ENCODE measurements around the gene ZNF462. TPM values are rescaled to one million over a fixed set of nuclear protein-coding genes. Genes with fewer than 3 reads are reported as not detected.

ZNF462 gene
- total RNA-seq, 3 donors from 2014 or later (not counting 1 experiment from before 2014, with no cell fraction given), result 0.33 to 0.93 (median 0.35) TPM

GRCh38 chr9:106820866-106821265 is 42.1 kb upstream of the ZNF462 start:
- Mint-ChIP-seq H3K27me3 (ENCODE audit: low read depth in 2 of 2) (peaks cover 0 to 7% of the 10 kb centered on the region in 2 donors), H3K4me3 (no peak overlapping the region), H3K27ac (no peak overlapping the region), H3K4me1 (no peaks in the 10 kb centered on the region), H3K9me3 (peaks cover 0 to 2% of the 10 kb centered on the region in 2 donors), H3K36me3 (no peaks in the 10 kb centered on the region)
- H3K27ac ChIP-seq (ENCODE audit: low read length), result no peak overlapping the region
- H3K9me3 ChIP-seq (ENCODE audit: control insufficient read depth, insufficient read depth, low read length), result no peaks in the 10 kb centered on the region
- ATAC-seq, result no peak
- H3K36me3 ChIP-seq (ENCODE audit: control insufficient read depth, insufficient read depth, low read length), result no peaks in the 10 kb centered on the region
- no CpG with 5 or more reads among the region's 1 CpG for WGBS (ENCODE audit: insufficient coverage)
- H3K4me3 ChIP-seq (ENCODE audit: low read length), result no peak overlapping the region
- intact Hi-C loops (cut with micrococcal nuclease), result no loop called here
- H3K4me1 ChIP-seq (ENCODE audit: control insufficient read depth, insufficient read depth, low read length), result no peaks in the 10 kb centered on the region
- TF ChIP-seq CTCF (IDR thresholded peaks at IDR 0.05), result no peak
- H3K27me3 ChIP-seq (ENCODE audit: control insufficient read depth, insufficient read depth, low read length), result no peaks in the 10 kb centered on the region
- no peak for DNase-seq

- no peak overlapping the region for H3K27ac Mint-ChIP-seq
- H3K9me3 Mint-ChIP-seq, result no peaks in the 10 kb centered on the region
- Histone ChIP-seq H3K4me1 (ENCODE audit: control insufficient read depth, insufficient read depth, low read length) (no peaks in the 10 kb centered on the region), H3K9me3 (ENCODE audit: control insufficient read depth, insufficient read depth, low read length) (no peaks in the 10 kb centered on the region), H3K27me3 (ENCODE audit: control insufficient read depth, insufficient read depth, low read length) (no peaks in the 10 kb centered on the region), H3K4me3 (ENCODE audit: low read length) (no peak overlapping the region), H3K27ac (ENCODE audit: low read length) (no peak overlapping the region), H3K36me3 (ENCODE audit: control insufficient read depth, insufficient read depth, low read length) (no peaks in the 10 kb centered on the region)
- no peaks in the 10 kb centered on the region for H3K4me1 Mint-ChIP-seq
- no peak overlapping the region for H3K4me3 Mint-ChIP-seq
- H3K36me3 Mint-ChIP-seq, result no peaks in the 10 kb centered on the region
- ATAC-seq, result no peak
- H3K27me3 Mint-ChIP-seq (ENCODE audit: low read depth in 2 of 2), result peaks cover 3 to 7% of the 10 kb centered on the region in 2 donors
- no peak for DNase-seq
- 71% methylated on average over 3 of the region's 3 CpGs for WGBS (ENCODE audit: insufficient coverage)
- no peak for TF ChIP-seq CTCF (IDR thresholded peaks at IDR 0.05)
- intact Hi-C loops (cut with micrococcal nuclease), result no loop called here
Measured at GRCh38 chr9:106828070-106828469, 34.9 kb upstream of the ZNF462 start.

- H3K36me3 Mint-ChIP-seq, result no peaks in the 10 kb centered on the region
- Histone ChIP-seq H3K4me3 (ENCODE audit: low read length) (no peak overlapping the region), H3K9me3 (ENCODE audit: control insufficient read depth, insufficient read depth, low read length) (no peaks in the 10 kb centered on the region), H3K27ac (ENCODE audit: low read length) (no peak overlapping the region), H3K4me1 (ENCODE audit: control insufficient read depth, insufficient read depth, low read length) (no peaks in the 10 kb centered on the region), H3K27me3 (ENCODE audit: control insufficient read depth, insufficient read depth, low read length) (no peaks in the 10 kb centered on the region), H3K36me3 (ENCODE audit: control insufficient read depth, insufficient read depth, low read length) (no peaks in the 10 kb centered on the region)
- no peak for ATAC-seq
- no peak overlapping the region for H3K27ac Mint-ChIP-seq
- no peak for DNase-seq
- no peaks in the 10 kb centered on the region for H3K9me3 Mint-ChIP-seq
- intact Hi-C loops (cut with micrococcal nuclease), result no loop called here
- TF ChIP-seq CTCF (IDR thresholded peaks at IDR 0.05), result no peak
- no peak overlapping the region for H3K4me3 Mint-ChIP-seq
- no peaks in the 10 kb centered on the region for H3K4me1 Mint-ChIP-seq
- peaks cover 3 to 7% of the 10 kb centered on the region in 2 donors for H3K27me3 Mint-ChIP-seq (ENCODE audit: low read depth in 2 of 2)
Measured at GRCh38 chr9:106828965-106829364, 34.0 kb upstream of the ZNF462 start.

- Histone ChIP-seq H3K4me3 (ENCODE audit: low read length) (no peak overlapping the region), H3K36me3 (ENCODE audit: control insufficient read depth, insufficient read depth, low read length) (no peaks in the 10 kb centered on the region), H3K27me3 (ENCODE audit: control insufficient read depth, insufficient read depth, low read length) (no peaks in the 10 kb centered on the region), H3K9me3 (ENCODE audit: control insufficient read depth, insufficient read depth, low read length) (no peaks in the 10 kb centered on the region), H3K27ac (ENCODE audit: low read length) (no peak overlapping the region), H3K4me1 (ENCODE audit: control insufficient read depth, insufficient read depth, low read length) (no peaks in the 10 kb centered on the region)
- TF ChIP-seq CTCF (IDR thresholded peaks at IDR 0.05), result no peak
- Mint-ChIP-seq H3K4me1 (no peaks in the 10 kb centered on the region), H3K27me3 (ENCODE audit: low read depth in 2 of 2) (peaks cover 3 to 7% of the 10 kb centered on the region in 2 donors), H3K36me3 (no peaks in the 10 kb centered on the region), H3K9me3 (no peaks in the 10 kb centered on the region), H3K27ac (no peak overlapping the region), H3K4me3 (no peak overlapping the region)
- intact Hi-C loops (cut with micrococcal nuclease), result no loop called here
- no peak for ATAC-seq
- WGBS (ENCODE audit: insufficient coverage), result 65% methylated on average over 2 of the region's 2 CpGs
- DNase-seq, result no peak
Measured at GRCh38 chr9:106829666-106830408, 33.1 kb upstream of the ZNF462 start.
